Gastroesophageal sphincter (tissue), 4 donors: ENCODE results near the gene AGBL4. TPM values are rescaled to one million over a fixed set of nuclear protein-coding genes. Genes with fewer than 3 reads are reported as not detected.

Experiments
- ATAC-seq: fragments of 150-250 bp; one replicate; pipeline ENCODE4 v1.9.1; 2016; ENCODE audit warnings: mild to moderate bottlenecking, moderate library complexity
- H3K27ac ChIP-seq, 4 donors: fragments of 200-600 bp; sonication (generic) in 3 of 4; 1 replicate in 3 of 4; 2 replicates in 1 of 4; pipeline ENCODE4 v1.5.1; 2016 to 2019
- H3K27me3 ChIP-seq: fragments of 200-600 bp; sonication (generic); one replicate; pipeline ENCODE4 v1.5.1; 2019
- H3K36me3 ChIP-seq, 2 donors: fragments of 200-600 bp; sonication (generic); one replicate each; pipeline ENCODE4 v1.5.1; 2019; ENCODE audit warnings: control low read depth in 1 of 2
- H3K4me1 ChIP-seq, 3 donors: fragments of 200-600 bp; sonication (generic); 1 replicate in 2 of 3; 2 replicates in 1 of 3; pipeline ENCODE4 v1.5.1; 2016 to 2019; ENCODE audit warnings: control low read depth in 2 of 3
- H3K4me3 ChIP-seq, 2 donors: fragments of 200-600 bp; sonication (generic); one replicate each; pipeline ENCODE4 v1.5.1; 2019; ENCODE audit warnings: mild to moderate bottlenecking in 1 of 2, moderate library complexity in 1 of 2
- H3K9me3 ChIP-seq, 3 donors: fragments of 200-600 bp; sonication (generic); one replicate each; pipeline ENCODE4 v1.5.1; 2017 to 2019; ENCODE audit warnings: control low read depth in 2 of 3
- EP300 ChIP-seq: sonication (generic); formaldehyde crosslinking; IDR thresholded peaks from one replicate; pipeline ENCODE4 v1.6.1; 2017; ENCODE audit warnings: antibody characterized with exemption, mild to moderate bottlenecking
- POLR2A ChIP-seq, 2 donors: fragments of 450-650 bp; IDR thresholded peaks; one replicate each; pipeline ENCODE4 v1.6.1; 2017; ENCODE audit warnings: antibody characterized with exemption in 2 of 2, mild to moderate bottlenecking in 2 of 2, moderate library complexity in 1 of 2
- POLR2AphosphoS5 ChIP-seq: sonication (generic); formaldehyde crosslinking; IDR thresholded peaks from one replicate; pipeline ENCODE4 v1.6.1; 2017; ENCODE audit warnings: antibody characterized with exemption
- WGBS, 2 donors: methylation state at CpG; one replicate each; pipeline ENCODE4 v1.1.5; 2018; ENCODE audit warnings: low coverage in 1 of 2; 5-methylcytosine and 5-hydroxymethylcytosine counted together
- total RNA-seq, 4 donors: library from RNA; depleted of rRNA; stranded (reverse); fragments of >200 nt; gene quantifications; one replicate each; pipeline ENCODE4 v1.1.0, GENCODE V29; 2016
- TF ChIP-seq, protein P1 (sequence below), 4 experiments: fragments of 200-600 bp in 2 of 4; fragments of 450-650 bp in 2 of 4; sonication (generic) in 1 of 4; IDR thresholded peaks; one replicate each; pipeline ENCODE4 v1.5.1; 2017 to 2019; ENCODE audit warnings: antibody characterized with exemption in 4 of 4, mild to moderate bottlenecking in 2 of 4, moderate library complexity in 2 of 4

AGBL4 gene
- total RNA-seq, 4 donors from 2014 or later, result 1.6 TPM; not detected in 3

DNA sequence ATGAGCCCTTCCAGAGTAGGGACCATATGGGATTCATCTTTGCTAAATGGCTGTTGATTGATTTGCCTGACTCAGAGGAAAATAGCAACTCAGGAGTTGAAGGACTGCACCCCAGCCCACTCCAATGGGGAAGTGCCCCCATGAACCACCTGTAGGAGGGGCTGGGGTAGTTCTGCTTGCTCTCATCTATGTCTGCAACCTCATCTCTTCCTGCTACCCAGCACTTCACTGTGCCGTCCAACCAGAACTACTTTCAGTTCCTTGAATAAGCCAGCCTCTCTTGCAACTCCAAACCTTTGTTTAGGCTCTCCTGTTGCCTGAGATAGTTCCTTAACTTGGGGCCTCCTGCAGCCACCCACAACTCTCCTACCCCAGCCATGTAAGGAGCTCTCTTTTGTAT lies 1273.6 kb downstream of the AGBL4 start:
- TF ChIP-seq, protein P1, sequence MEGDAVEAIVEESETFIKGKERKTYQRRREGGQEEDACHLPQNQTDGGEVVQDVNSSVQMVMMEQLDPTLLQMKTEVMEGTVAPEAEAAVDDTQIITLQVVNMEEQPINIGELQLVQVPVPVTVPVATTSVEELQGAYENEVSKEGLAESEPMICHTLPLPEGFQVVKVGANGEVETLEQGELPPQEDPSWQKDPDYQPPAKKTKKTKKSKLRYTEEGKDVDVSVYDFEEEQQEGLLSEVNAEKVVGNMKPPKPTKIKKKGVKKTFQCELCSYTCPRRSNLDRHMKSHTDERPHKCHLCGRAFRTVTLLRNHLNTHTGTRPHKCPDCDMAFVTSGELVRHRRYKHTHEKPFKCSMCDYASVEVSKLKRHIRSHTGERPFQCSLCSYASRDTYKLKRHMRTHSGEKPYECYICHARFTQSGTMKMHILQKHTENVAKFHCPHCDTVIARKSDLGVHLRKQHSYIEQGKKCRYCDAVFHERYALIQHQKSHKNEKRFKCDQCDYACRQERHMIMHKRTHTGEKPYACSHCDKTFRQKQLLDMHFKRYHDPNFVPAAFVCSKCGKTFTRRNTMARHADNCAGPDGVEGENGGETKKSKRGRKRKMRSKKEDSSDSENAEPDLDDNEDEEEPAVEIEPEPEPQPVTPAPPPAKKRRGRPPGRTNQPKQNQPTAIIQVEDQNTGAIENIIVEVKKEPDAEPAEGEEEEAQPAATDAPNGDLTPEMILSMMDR (IDR thresholded peaks at IDR 0.05), result no peak
- no peak for TF ChIP-seq POLR2A (IDR thresholded peaks at IDR 0.05)
- TF ChIP-seq EP300, result no peak
- TF ChIP-seq POLR2AphosphoS5, result no peak
- Histone ChIP-seq H3K4me1 (no peaks in the 10 kb centered on the region), H3K9me3 (no peaks in the 10 kb centered on the region), H3K36me3 (peaks cover 0 to 82% of the 10 kb centered on the region in 2 donors), H3K4me3 (no peak overlapping the region), H3K27me3 (no peaks in the 10 kb centered on the region), H3K27ac (no peak overlapping the region)
- 93 to 100% methylated on average over 1 of the region's 1 CpG for WGBS, 2 donors
- no peak for ATAC-seq

DNA sequence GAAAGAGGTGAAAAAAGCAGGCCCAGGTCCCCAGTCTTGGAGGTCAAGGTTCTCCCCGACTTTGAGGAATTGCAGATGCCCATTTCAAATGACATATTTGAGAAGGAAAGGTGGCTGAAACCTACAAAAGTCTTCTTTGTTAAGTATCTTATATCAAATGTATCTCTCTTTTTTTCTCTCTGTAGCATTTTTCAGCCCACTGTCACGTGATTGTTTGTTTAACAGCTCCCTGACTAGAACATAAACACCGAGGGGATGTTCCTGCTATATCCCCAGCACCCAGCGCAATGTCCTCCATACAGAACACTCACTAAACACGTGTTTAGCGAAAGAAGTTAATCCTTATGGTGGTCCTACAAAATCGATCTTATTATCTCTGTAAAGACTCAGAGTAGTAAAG lies 1274.7 kb downstream of the AGBL4 start:
- H3K9me3 ChIP-seq, result no peaks in the 10 kb centered on the region
- no peaks in the 10 kb centered on the region for H3K4me1 ChIP-seq
- no peak overlapping the region for H3K4me3 ChIP-seq
- no peaks in the 10 kb centered on the region for H3K27me3 ChIP-seq
- ATAC-seq, result no peak
- peaks cover 0 to 82% of the 10 kb centered on the region in 2 donors for H3K36me3 ChIP-seq
- H3K27ac ChIP-seq, result no peak overlapping the region
- TF ChIP-seq EP300, result no peak
- no peak for TF ChIP-seq POLR2A (IDR thresholded peaks at IDR 0.05)
- TF ChIP-seq, protein P1 (IDR thresholded peaks at IDR 0.05), result no peak
- no peak for TF ChIP-seq POLR2AphosphoS5
- 71 to 85% methylated on average over 5 to 7 of the region's 7 CpGs for WGBS, 2 donors

DNA sequence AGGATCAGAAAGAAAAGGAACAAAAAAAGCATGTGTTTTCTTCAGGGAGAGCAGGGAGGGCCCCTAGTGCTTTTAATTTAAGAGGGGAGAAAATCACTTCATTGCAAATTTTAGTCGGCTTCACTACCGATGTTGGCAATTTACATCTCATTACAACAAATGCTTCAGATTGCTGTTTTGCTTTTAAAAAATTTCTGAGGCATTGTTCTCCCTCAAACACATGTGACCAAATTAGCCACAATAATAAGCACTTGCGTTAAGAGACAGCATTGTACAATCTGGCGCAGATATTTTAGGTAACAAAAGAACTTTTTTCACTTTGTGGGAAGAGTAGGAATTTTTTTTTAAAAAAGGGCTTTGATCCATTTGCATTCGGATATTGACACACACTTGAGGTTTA lies 1276.8 kb downstream of the AGBL4 start:
- ATAC-seq, result no peak
- no peaks in the 10 kb centered on the region for H3K9me3 ChIP-seq
- peaks cover 0 to 82% of the 10 kb centered on the region in 2 donors for H3K36me3 ChIP-seq
- 87 to 93% methylated on average over 5 of the region's 5 CpGs for WGBS, 2 donors
- H3K27ac ChIP-seq, result no peak overlapping the region
- no peaks in the 10 kb centered on the region for H3K27me3 ChIP-seq
- no peaks in the 10 kb centered on the region for H3K4me1 ChIP-seq
- no peak overlapping the region for H3K4me3 ChIP-seq
- TF ChIP-seq, protein P1 (IDR thresholded peaks at IDR 0.05), result no peak
- no peak for TF ChIP-seq EP300
- TF ChIP-seq POLR2A (IDR thresholded peaks at IDR 0.05), result no peak
- TF ChIP-seq POLR2AphosphoS5, result no peak

DNA sequence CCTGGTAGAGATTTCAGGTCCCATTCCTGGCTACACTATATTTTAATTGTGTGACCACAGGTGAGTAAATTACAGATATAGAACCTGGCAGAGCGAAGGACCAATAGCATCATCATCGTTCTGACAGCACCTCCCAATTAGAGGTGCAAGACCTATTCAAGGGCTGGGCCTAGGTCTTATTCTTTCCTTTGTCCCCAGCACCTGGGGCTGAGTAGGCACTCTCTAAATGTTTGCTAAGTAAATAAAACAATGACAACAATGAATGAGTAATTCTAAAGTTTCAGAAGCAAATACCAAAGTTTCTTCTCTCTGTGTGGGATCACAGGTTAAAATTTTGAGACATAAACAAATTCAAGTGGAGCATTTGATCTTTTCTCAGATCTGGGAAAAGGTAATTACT lies 1279.7 kb downstream of the AGBL4 start:
- WGBS, 2 donors, result 90 to 91% methylated on average over 2 of the region's 2 CpGs
- TF ChIP-seq POLR2AphosphoS5 (no peak), EP300 (no peak), POLR2A (IDR thresholded peaks at IDR 0.05) (no peak)
- TF ChIP-seq, protein P1 (IDR thresholded peaks at IDR 0.05), result no peak
- Histone ChIP-seq H3K4me1 (no peaks in the 10 kb centered on the region), H3K4me3 (no peak overlapping the region), H3K36me3 (peaks cover 0 to 85% of the 10 kb centered on the region in 2 donors), H3K9me3 (no peaks in the 10 kb centered on the region), H3K27me3 (no peaks in the 10 kb centered on the region), H3K27ac (no peak overlapping the region)
- ATAC-seq, result no peak

DNA sequence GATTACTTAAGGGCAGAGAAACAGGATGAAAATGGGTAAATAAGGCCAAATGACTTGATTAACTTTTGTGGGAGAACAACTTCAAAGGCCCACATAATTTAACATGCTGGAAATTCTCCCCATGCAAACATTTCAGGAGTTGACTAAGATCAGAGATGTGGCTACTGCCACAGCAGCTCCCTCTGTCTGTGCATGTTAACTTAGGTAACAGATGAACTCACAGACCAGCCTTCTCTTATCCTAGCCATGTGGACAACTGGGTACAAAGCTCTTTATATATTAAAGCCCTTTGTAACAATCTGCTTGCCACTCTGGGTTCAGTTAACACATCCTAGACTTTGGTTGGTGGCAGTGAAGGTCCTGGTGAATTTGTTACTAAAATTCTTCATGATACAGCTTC lies 1280.3 kb downstream of the AGBL4 start:
- Histone ChIP-seq H3K36me3 (peaks cover 0 to 85% of the 10 kb centered on the region in 2 donors), H3K27ac (no peak overlapping the region)

More for the DNA sequence above, 1280.3 kb downstream of the AGBL4 start:
- Histone ChIP-seq H3K9me3 (no peaks in the 10 kb centered on the region), H3K27me3 (no peaks in the 10 kb centered on the region), H3K4me3 (no peak overlapping the region), H3K4me1 (no peaks in the 10 kb centered on the region)
- no peak for ATAC-seq
- TF ChIP-seq EP300, result no peak
